ENCODE results near the gene PNPLA3. TPM values are rescaled to one million over a fixed set of nuclear protein-coding genes. Genes with fewer than 3 reads are reported as not detected.

Gene PNPLA3
- polyA plus RNA-seq, 4 donors: 0.22 to 4.0 (median 0.53) TPM; not detected in 1

- Histone ChIP-seq H3K9me3 (ENCODE audit: control insufficient read depth in 2 of 2, insufficient read depth in 1 of 2, low read depth in 1 of 2, low read length in 1 of 2) (no peaks in the 10 kb centered on the region), H3K36me3 (ENCODE audit: control insufficient read depth in 3 of 3, insufficient read depth in 2 of 3, low read depth in 1 of 3, low read length in 3 of 3) (no peaks in the 10 kb centered on the region), H3K4me1 (ENCODE audit: control insufficient read depth in 3 of 3, insufficient read depth in 2 of 3, low read depth in 1 of 3, low read length in 2 of 3) (peaks cover 0 to 13% (median 0%) of the 10 kb centered on the region in 3 donors), H3K27ac (ENCODE audit: low read depth in 1 of 3, low read length in 2 of 3) (no peak overlapping the region), H3K4me3 (ENCODE audit: low read depth in 1 of 3, low read length in 3 of 3) (peak overlapping the region in 2 of 3 donors; percentile 9 to 55), H3K27me3 (ENCODE audit: control insufficient read depth in 3 of 3, insufficient read depth in 3 of 3, low read length in 3 of 3) (peaks cover 0 to 3% (median 0%) of the 10 kb centered on the region in 3 donors)
- FAIRE-seq (no peak), DNase-seq (peak in 1 of 2 donors; percentile 42)
- WGBS, 3 donors: 0 to 1% (median 1%) methylated on average over 10 to 13 of the region's 13 CpGs
Measured at GRCh38 chr22:43923191-43923590, 414 bp upstream of the PNPLA3 start.

DNA sequence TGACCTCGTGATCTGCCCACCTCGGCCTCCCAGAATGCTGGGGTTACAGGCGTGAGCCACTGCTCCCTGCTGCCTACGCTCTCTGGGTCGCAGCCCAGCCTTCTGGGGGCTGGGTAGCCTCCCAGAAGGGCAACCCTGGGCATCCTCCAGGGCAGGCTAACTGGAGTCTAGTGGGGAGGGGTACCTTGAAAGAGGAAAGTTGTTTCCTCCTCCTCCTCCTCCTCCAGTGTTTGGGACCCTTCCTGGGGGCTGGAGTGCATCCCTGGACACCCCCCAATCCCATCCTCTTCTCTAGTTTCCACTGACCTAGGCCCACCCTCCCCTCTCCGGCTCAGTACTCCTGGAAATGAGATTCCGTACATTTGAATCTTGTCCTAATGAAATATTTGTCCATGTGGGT is 1.3 kb downstream of the PNPLA3 start:
- no peaks in the 10 kb centered on the region for H3K36me3 ChIP-seq (ENCODE audit: control insufficient read depth in 3 of 3, insufficient read depth in 2 of 3, low read depth in 1 of 3, low read length in 3 of 3)
- FAIRE-seq (no peak), DNase-seq (no peak)
- H3K4me3 ChIP-seq (ENCODE audit: low read depth in 1 of 3, low read length in 3 of 3): no peak overlapping the region
- H3K27me3 ChIP-seq (ENCODE audit: control insufficient read depth in 3 of 3, insufficient read depth in 3 of 3, low read length in 3 of 3): no peaks in the 10 kb centered on the region
- H3K4me1 ChIP-seq (ENCODE audit: control insufficient read depth in 3 of 3, insufficient read depth in 2 of 3, low read depth in 1 of 3, low read length in 2 of 3): peaks cover 0 to 13% (median 0%) of the 10 kb centered on the region in 3 donors
- no peaks in the 10 kb centered on the region for H3K9me3 ChIP-seq (ENCODE audit: control insufficient read depth in 2 of 2, insufficient read depth in 1 of 2, low read depth in 1 of 2, low read length in 1 of 2)
- peak overlapping the region; percentile 1 to 78 (median 35) for H3K27ac ChIP-seq (ENCODE audit: low read depth in 1 of 3, low read length in 2 of 3)
- 43 to 63% (median 58%) methylated on average over 7 of the region's 7 CpGs for WGBS, 3 donors

DNA sequence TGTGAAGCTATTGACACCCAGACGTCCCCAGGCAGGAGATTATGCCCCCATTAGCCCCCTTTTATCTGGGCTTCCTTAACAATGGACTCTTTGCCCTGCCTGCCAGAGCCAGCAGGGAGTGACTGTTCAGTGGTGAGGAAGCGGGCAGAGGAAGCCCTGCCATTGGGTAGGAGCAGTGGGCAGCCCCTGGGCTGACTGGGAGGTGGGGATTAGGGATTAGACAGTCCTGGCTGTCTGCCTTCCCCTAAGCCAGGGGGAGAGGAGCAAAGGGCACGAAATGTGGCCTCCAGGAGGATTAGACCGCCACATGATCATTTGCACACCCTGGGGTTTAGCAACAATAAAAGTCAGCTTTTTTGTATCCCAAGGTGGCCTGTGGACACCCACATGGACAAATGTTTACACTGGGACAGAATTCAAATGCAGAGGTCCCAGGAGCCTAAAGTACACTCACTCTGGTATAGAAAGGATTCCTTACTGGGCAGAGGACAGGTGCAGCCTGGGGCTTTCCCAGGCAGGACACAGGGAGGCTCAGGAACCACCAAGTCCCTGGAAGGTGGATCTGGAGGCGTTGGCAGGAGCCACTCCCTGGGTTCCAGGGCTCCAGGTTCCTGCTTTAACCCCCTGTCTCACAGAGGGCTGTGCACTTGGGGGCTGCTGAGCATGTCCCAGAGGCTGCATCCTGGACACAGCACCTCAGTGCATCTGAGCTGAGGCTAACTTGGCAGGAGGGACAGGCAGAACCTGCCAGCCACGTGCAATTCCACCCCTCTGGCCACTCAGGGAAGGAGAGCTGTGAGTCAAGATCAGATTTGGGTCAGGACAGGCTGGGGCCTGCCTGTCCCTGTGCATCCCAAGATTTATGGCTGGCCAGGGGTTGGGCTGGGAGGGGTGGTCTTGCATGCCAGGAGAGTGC is 2.1 kb downstream of the PNPLA3 start:
- H3K27ac ChIP-seq (ENCODE audit: low read depth in 1 of 3, low read length in 2 of 3): peak overlapping the region; percentile 1 to 78 (median 35)
- H3K36me3 ChIP-seq (ENCODE audit: control insufficient read depth in 3 of 3, insufficient read depth in 2 of 3, low read depth in 1 of 3, low read length in 3 of 3): no peaks in the 10 kb centered on the region
- H3K9me3 ChIP-seq (ENCODE audit: control insufficient read depth in 2 of 2, insufficient read depth in 1 of 2, low read depth in 1 of 2, low read length in 1 of 2): no peaks in the 10 kb centered on the region
- DNase-seq: peak; percentile 59 to 70
- no peak for FAIRE-seq
- WGBS, 3 donors: 18 to 56% (median 29%) methylated on average over 6 of the region's 6 CpGs
- H3K4me1 ChIP-seq (ENCODE audit: control insufficient read depth in 3 of 3, insufficient read depth in 2 of 3, low read depth in 1 of 3, low read length in 2 of 3): peaks cover 0 to 13% (median 0%) of the 10 kb centered on the region in 3 donors
- no peaks in the 10 kb centered on the region for H3K27me3 ChIP-seq (ENCODE audit: control insufficient read depth in 3 of 3, insufficient read depth in 3 of 3, low read length in 3 of 3)
- no peak overlapping the region for H3K4me3 ChIP-seq (ENCODE audit: low read depth in 1 of 3, low read length in 3 of 3)

GRCh38 chr22:43926349-43926710 is 2.7 kb downstream of the PNPLA3 start:
- no peaks in the 10 kb centered on the region for H3K9me3 ChIP-seq (ENCODE audit: control insufficient read depth in 2 of 2, insufficient read depth in 1 of 2, low read depth in 1 of 2, low read length in 1 of 2)
- H3K4me1 ChIP-seq (ENCODE audit: control insufficient read depth in 3 of 3, insufficient read depth in 2 of 3, low read depth in 1 of 3, low read length in 2 of 3): peaks cover 0 to 13% (median 0%) of the 10 kb centered on the region in 3 donors
- FAIRE-seq: no peak
- H3K27me3 ChIP-seq (ENCODE audit: control insufficient read depth in 3 of 3, insufficient read depth in 3 of 3, low read length in 3 of 3): no peaks in the 10 kb centered on the region
- no peaks in the 10 kb centered on the region for H3K36me3 ChIP-seq (ENCODE audit: control insufficient read depth in 3 of 3, insufficient read depth in 2 of 3, low read depth in 1 of 3, low read length in 3 of 3)
- DNase-seq: no peak
- H3K4me3 ChIP-seq (ENCODE audit: low read depth in 1 of 3, low read length in 3 of 3): no peak overlapping the region
- H3K27ac ChIP-seq (ENCODE audit: low read depth in 1 of 3, low read length in 2 of 3): no peak overlapping the region
- WGBS, 3 donors: 74 to 93% (median 91%) methylated on average over 1 of the region's 1 CpG

- no peak overlapping the region for H3K4me3 ChIP-seq (ENCODE audit: low read depth in 1 of 3, low read length in 3 of 3)
- peak; percentile 25 to 59 for DNase-seq
- WGBS, 3 donors: 69 to 71% (median 71%) methylated on average over 5 of the region's 5 CpGs
- H3K27me3 ChIP-seq (ENCODE audit: control insufficient read depth in 3 of 3, insufficient read depth in 3 of 3, low read length in 3 of 3): no peaks in the 10 kb centered on the region
- no peak overlapping the region for H3K27ac ChIP-seq (ENCODE audit: low read depth in 1 of 3, low read length in 2 of 3)
- H3K4me1 ChIP-seq (ENCODE audit: control insufficient read depth in 3 of 3, insufficient read depth in 2 of 3, low read depth in 1 of 3, low read length in 2 of 3): peaks cover 0 to 13% (median 0%) of the 10 kb centered on the region in 3 donors
- H3K36me3 ChIP-seq (ENCODE audit: control insufficient read depth in 3 of 3, insufficient read depth in 2 of 3, low read depth in 1 of 3, low read length in 3 of 3): no peaks in the 10 kb centered on the region
- no peak for FAIRE-seq
- no peaks in the 10 kb centered on the region for H3K9me3 ChIP-seq (ENCODE audit: control insufficient read depth in 2 of 2, insufficient read depth in 1 of 2, low read depth in 1 of 2, low read length in 1 of 2)
Measured at GRCh38 chr22:43928468-43928867, 4.9 kb downstream of the PNPLA3 start.

GRCh38 chr22:43928908-43929307 is 5.3 kb downstream of the PNPLA3 start:
- DNase-seq (no peak), FAIRE-seq (no peak)
- WGBS, 3 donors: 84 to 92% (median 87%) methylated on average over 6 of the region's 6 CpGs
- Histone ChIP-seq H3K27me3 (ENCODE audit: control insufficient read depth in 3 of 3, insufficient read depth in 3 of 3, low read length in 3 of 3) (no peaks in the 10 kb centered on the region), H3K4me1 (ENCODE audit: control insufficient read depth in 3 of 3, insufficient read depth in 2 of 3, low read depth in 1 of 3, low read length in 2 of 3) (peaks cover 0 to 13% (median 0%) of the 10 kb centered on the region in 3 donors), H3K36me3 (ENCODE audit: control insufficient read depth in 3 of 3, insufficient read depth in 2 of 3, low read depth in 1 of 3, low read length in 3 of 3) (no peaks in the 10 kb centered on the region), H3K9me3 (ENCODE audit: control insufficient read depth in 2 of 2, insufficient read depth in 1 of 2, low read depth in 1 of 2, low read length in 1 of 2) (no peaks in the 10 kb centered on the region), H3K4me3 (ENCODE audit: low read depth in 1 of 3, low read length in 3 of 3) (no peak overlapping the region), H3K27ac (ENCODE audit: low read depth in 1 of 3, low read length in 2 of 3) (no peak overlapping the region)

- H3K9me3 ChIP-seq (ENCODE audit: control insufficient read depth in 2 of 2, insufficient read depth in 1 of 2, low read depth in 1 of 2, low read length in 1 of 2): no peaks in the 10 kb centered on the region
- no peaks in the 10 kb centered on the region for H3K36me3 ChIP-seq (ENCODE audit: control insufficient read depth in 3 of 3, insufficient read depth in 2 of 3, low read depth in 1 of 3, low read length in 3 of 3)
- no peak overlapping the region for H3K4me3 ChIP-seq (ENCODE audit: low read depth in 1 of 3, low read length in 3 of 3)
- FAIRE-seq (no peak), DNase-seq (no peak)
- WGBS, 3 donors: 85 to 90% (median 86%) methylated on average over 4 of the region's 4 CpGs
- no peaks in the 10 kb centered on the region for H3K27me3 ChIP-seq (ENCODE audit: control insufficient read depth in 3 of 3, insufficient read depth in 3 of 3, low read length in 3 of 3)
- no peak overlapping the region for H3K27ac ChIP-seq (ENCODE audit: low read depth in 1 of 3, low read length in 2 of 3)
- H3K4me1 ChIP-seq (ENCODE audit: control insufficient read depth in 3 of 3, insufficient read depth in 2 of 3, low read depth in 1 of 3, low read length in 2 of 3): no peaks in the 10 kb centered on the region
Measured at GRCh38 chr22:43931771-43932170, 8.2 kb downstream of the PNPLA3 start.

DNA sequence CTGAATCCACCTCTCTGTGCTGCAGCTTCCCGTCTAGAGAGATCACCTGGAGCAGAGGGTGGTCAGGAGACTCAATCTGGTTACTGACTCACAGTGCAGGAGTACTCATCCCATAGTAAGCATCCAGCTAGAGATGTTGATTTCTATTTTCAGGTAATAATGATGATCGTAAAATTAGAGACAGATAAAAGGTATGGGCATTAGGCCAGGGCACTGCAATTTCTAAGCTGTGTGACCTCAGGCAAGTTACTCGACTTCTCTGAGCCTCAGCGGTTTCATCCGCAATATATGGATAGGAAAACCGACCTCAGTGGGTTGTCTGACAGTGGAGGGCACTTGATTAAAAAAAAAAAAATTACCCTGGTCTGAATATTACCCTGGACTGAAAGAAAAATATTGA is 17.8 kb downstream of the PNPLA3 start:
- Histone ChIP-seq H3K27ac (ENCODE audit: low read depth in 1 of 3, low read length in 2 of 3) (no peak overlapping the region), H3K27me3 (ENCODE audit: control insufficient read depth in 3 of 3, insufficient read depth in 3 of 3, low read length in 3 of 3) (no peaks in the 10 kb centered on the region), H3K36me3 (ENCODE audit: control insufficient read depth in 3 of 3, insufficient read depth in 2 of 3, low read depth in 1 of 3, low read length in 3 of 3) (no peaks in the 10 kb centered on the region), H3K4me3 (ENCODE audit: low read depth in 1 of 3, low read length in 3 of 3) (no peak overlapping the region), H3K9me3 (ENCODE audit: control insufficient read depth in 2 of 2, insufficient read depth in 1 of 2, low read depth in 1 of 2, low read length in 1 of 2) (no peaks in the 10 kb centered on the region), H3K4me1 (ENCODE audit: control insufficient read depth in 3 of 3, insufficient read depth in 2 of 3, low read depth in 1 of 3, low read length in 2 of 3) (no peaks in the 10 kb centered on the region)
- no peak for FAIRE-seq
- 77 to 87% (median 84%) methylated on average over 6 of the region's 6 CpGs for WGBS, 3 donors
- no peak for DNase-seq
